Measurements from ENCODE around the gene PALM2AKAP2. TPM values are rescaled to one million over a fixed set of nuclear protein-coding genes. Genes with fewer than 3 reads are reported as not detected.

The PALM2AKAP2 gene
- polyA plus RNA-seq, 1 donor from 2014 or later = 0.41 TPM

DNA sequence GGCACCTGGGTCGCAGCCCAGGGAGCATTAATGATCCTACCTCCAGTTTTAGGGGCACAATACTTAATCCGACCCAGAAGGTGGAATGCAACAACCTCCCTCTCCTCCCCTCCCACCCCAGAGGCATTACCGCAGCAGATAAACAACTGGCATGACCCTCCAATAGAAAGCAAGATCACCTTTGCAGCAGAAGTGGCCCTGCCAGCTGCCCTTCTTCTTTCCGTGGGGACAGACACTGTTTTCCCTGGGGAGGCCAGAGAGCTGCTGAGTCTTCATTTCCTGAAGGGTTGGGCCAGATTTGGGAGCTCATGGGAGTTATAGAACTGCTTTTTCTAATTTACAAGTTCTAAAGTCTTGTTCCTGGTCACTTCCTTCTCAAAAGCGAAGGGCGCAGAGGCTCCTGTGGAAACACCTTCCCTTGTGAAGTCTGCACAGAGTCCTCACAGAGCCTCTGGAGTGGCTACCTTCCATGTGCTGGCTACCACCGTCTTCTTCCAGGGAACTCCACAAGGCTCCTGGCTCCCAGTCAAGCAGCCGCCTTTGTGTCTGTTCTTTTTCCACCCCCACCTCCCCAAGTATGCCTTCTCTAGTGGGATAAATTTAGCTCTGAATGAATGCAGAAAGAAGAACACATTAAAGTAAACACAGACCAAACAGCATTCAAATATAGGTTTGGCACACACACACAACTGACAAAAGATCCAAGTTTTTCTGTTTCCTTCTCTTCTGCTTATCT lies 8.0 kb upstream of the PALM2AKAP2 start:
- Histone ChIP-seq H3K27ac (ENCODE audit: low read length) (no peak overlapping the region), H3K9me3 (ENCODE audit: low read length) (no peaks in the 10 kb centered on the region), H3K27me3 (ENCODE audit: insufficient read depth, low read depth, low read length) (no peaks in the 10 kb centered on the region), H3F3A (ENCODE audit: insufficient read depth, low read length, poor library complexity, severe bottlenecking) (no peaks in the 10 kb centered on the region), H2AFZ (ENCODE audit: low read depth, low read length) (no peak overlapping the region), H3K9ac (ENCODE audit: low read length) (no peak overlapping the region), H3K36me3 (ENCODE audit: insufficient read depth, low read length) (no peaks in the 10 kb centered on the region), H3K4me3 (ENCODE audit: low read length) (no peak overlapping the region), H3K79me2 (replicated peaks; ENCODE audit: insufficient read depth, low read length) (no peaks in the 10 kb centered on the region), H3K4me2 (ENCODE audit: low read length) (no peak overlapping the region), H3K9me2 (ENCODE audit: insufficient read depth, low read length) (no peaks in the 10 kb centered on the region), H4K20me1 (ENCODE audit: insufficient read depth) (no peaks in the 10 kb centered on the region)
- no peak for TF ChIP-seq MXI1 (conservative IDR thresholded peaks at IDR 0.05; ENCODE audit: poor library complexity, severe bottlenecking)
- no peak for TF ChIP-seq EZH2 (IDR thresholded peaks at IDR 0.05; ENCODE audit: borderline replicate concordance, insufficient read depth, low read length, poor library complexity, severe bottlenecking)
- no peak for TF ChIP-seq REST (IDR thresholded peaks at IDR 0.05; ENCODE audit: borderline replicate concordance)
- no peak for TF ChIP-seq RAD21 (conservative IDR thresholded peaks at IDR 0.05)
- no peak for TF ChIP-seq POLR2AphosphoS5 (IDR thresholded peaks at IDR 0.05)
- no peak for TF ChIP-seq EP300 (conservative IDR thresholded peaks at IDR 0.05; ENCODE audit: poor library complexity, severe bottlenecking)
- no peak for TF ChIP-seq CTCF (IDR thresholded peaks at IDR 0.05; ENCODE audit: poor library complexity, severe bottlenecking)
- no peak for TF ChIP-seq TAF1 (IDR thresholded peaks at IDR 0.05; ENCODE audit: low read depth)
- TF ChIP-seq SMC3 (conservative IDR thresholded peaks at IDR 0.05; ENCODE audit: poor library complexity) = no peak

DNA sequence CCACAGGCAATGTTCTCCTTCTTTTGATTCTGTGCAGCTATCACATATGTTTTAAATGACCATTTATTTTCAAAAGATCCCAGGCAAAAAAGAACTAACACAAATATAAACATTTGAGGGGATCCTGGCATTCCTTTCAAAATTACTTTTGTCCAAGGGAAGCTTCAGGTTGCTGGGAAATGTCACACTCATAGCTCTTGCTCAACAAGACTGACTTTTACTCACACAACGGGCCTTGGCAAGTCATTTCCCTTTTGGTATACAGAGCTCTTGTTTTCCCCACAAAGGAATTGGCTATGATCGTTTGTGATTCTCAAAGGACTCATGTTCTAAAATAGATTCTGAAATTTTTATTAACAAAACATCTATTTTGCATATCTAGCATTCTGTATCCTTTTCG lies 4.5 kb upstream of the PALM2AKAP2 start:
- no peaks in the 10 kb centered on the region for H3K9me2 ChIP-seq (ENCODE audit: insufficient read depth, low read length)
- H4K20me1 ChIP-seq (ENCODE audit: insufficient read depth) = no peaks in the 10 kb centered on the region
- no peaks in the 10 kb centered on the region for H3K36me3 ChIP-seq (ENCODE audit: insufficient read depth, low read length)
- H3K9me3 ChIP-seq (ENCODE audit: low read length) = no peaks in the 10 kb centered on the region
- H3F3A ChIP-seq (ENCODE audit: insufficient read depth, low read length, poor library complexity, severe bottlenecking) = no peaks in the 10 kb centered on the region
- H3K4me2 ChIP-seq (ENCODE audit: low read length) = no peak overlapping the region
- no peak overlapping the region for H2AFZ ChIP-seq (ENCODE audit: low read depth, low read length)
- H3K4me3 ChIP-seq (ENCODE audit: low read length) = no peak overlapping the region
- TF ChIP-seq EZH2 (IDR thresholded peaks at IDR 0.05; ENCODE audit: borderline replicate concordance, insufficient read depth, low read length, poor library complexity, severe bottlenecking) (no peak), RAD21 (conservative IDR thresholded peaks at IDR 0.05) (no peak), POLR2AphosphoS5 (IDR thresholded peaks at IDR 0.05) (no peak), REST (IDR thresholded peaks at IDR 0.05; ENCODE audit: borderline replicate concordance) (no peak), CTCF (IDR thresholded peaks at IDR 0.05; ENCODE audit: poor library complexity, severe bottlenecking) (no peak), MXI1 (conservative IDR thresholded peaks at IDR 0.05; ENCODE audit: poor library complexity, severe bottlenecking) (no peak), EP300 (conservative IDR thresholded peaks at IDR 0.05; ENCODE audit: poor library complexity, severe bottlenecking) (no peak)
- no peak overlapping the region for H3K27ac ChIP-seq (ENCODE audit: low read length)
- H3K79me2 ChIP-seq (replicated peaks; ENCODE audit: insufficient read depth, low read length) = no peaks in the 10 kb centered on the region
- H3K27me3 ChIP-seq (ENCODE audit: insufficient read depth, low read depth, low read length) = peaks cover 1% of the 10 kb centered on the region
- no peak overlapping the region for H3K9ac ChIP-seq (ENCODE audit: low read length)

Measured in neural cell (in vitro differentiated cells).